ENCODE measurements around the gene TPK1. TPM values are rescaled to one million over a fixed set of nuclear protein-coding genes. Genes with fewer than 3 reads are reported as not detected.
"Not testable (repeated sequence)": the region's sequence is repeated elsewhere in the genome, so short reads cannot be mapped to it uniquely, and the experiment has no call there.

Gene TPK1
- total RNA-seq, 1 donor from 2014 or later, result 14.8 TPM

GRCh38 chr7:144827621-144828020, 8.2 kb downstream of the TPK1 start:
- intact Hi-C loops (cut with DNase I), result no loop called here
- DNase-seq (ENCODE audit: low spot score) (no peak), ATAC-seq (peak; percentile 89)

GRCh38 chr7:144826208-144826607, 9.6 kb downstream of the TPK1 start:
- DNase-seq (ENCODE audit: low spot score) (no peak), ATAC-seq (peak; percentile 49)
- intact Hi-C loops (cut with DNase I), result no loop called here

- intact Hi-C loops (cut with DNase I), result no loop called here
- ATAC-seq, result peak; percentile 69
- DNase-seq (ENCODE audit: low spot score), result no peak
Measured at GRCh38 chr7:144824360-144824759, 11.5 kb downstream of the TPK1 start.

GRCh38 chr7:144822223-144822622, 13.6 kb downstream of the TPK1 start:
- intact Hi-C loops (cut with DNase I), result no loop called here
- ATAC-seq (no peak), DNase-seq (ENCODE audit: low spot score) (no peak)

- DNase-seq (ENCODE audit: low spot score), result no peak
- intact Hi-C loops (cut with DNase I), result no loop called here
- ATAC-seq, result no peak
Measured at GRCh38 chr7:144821067-144821466, 14.8 kb downstream of the TPK1 start.

GRCh38 chr7:144820552-144820951, 15.3 kb downstream of the TPK1 start:
- DNase-seq (ENCODE audit: low spot score) (no peak), ATAC-seq (no peak)
- intact Hi-C loops (cut with DNase I), result no loop called here

- DNase-seq (ENCODE audit: low spot score) (no peak), ATAC-seq (no peak)
- intact Hi-C loops (cut with DNase I), result no loop called here
Measured at GRCh38 chr7:144819566-144819965, 16.3 kb downstream of the TPK1 start.

GRCh38 chr7:144818511-144818910, 17.3 kb downstream of the TPK1 start:
- ATAC-seq, result no peak
- DNase-seq (ENCODE audit: low spot score), result no peak
- intact Hi-C loops (cut with DNase I), result no loop called here

- no peak for ATAC-seq
- intact Hi-C loops (cut with DNase I), result no loop called here
- no peak for DNase-seq (ENCODE audit: low spot score)
Measured at GRCh38 chr7:144817001-144817400, 18.9 kb downstream of the TPK1 start.

GRCh38 chr7:144814299-144814698, 21.6 kb downstream of the TPK1 start:
- no peak for DNase-seq (ENCODE audit: low spot score)
- intact Hi-C loops (cut with DNase I), result no loop called here
- no peak for ATAC-seq

GRCh38 chr7:144812379-144813283, 23.2 kb downstream of the TPK1 start:
- intact Hi-C loops (cut with DNase I), result no loop called here
- ATAC-seq, result no peak
- DNase-seq (ENCODE audit: low spot score), result no peak

GRCh38 chr7:144805627-144806239, 30.1 kb downstream of the TPK1 start:
- DNase-seq (ENCODE audit: low spot score), result no peak
- intact Hi-C loops (cut with DNase I), result no loop called here
- ATAC-seq, result no peak

- intact Hi-C loops (cut with DNase I); ATAC-seq; DNase-seq (ENCODE audit: low spot score): not testable (repeated sequence)
Measured at GRCh38 chr7:144800678-144801436, 35.0 kb downstream of the TPK1 start.

GRCh38 chr7:144796919-144797318, 38.9 kb downstream of the TPK1 start:
- intact Hi-C loops (cut with DNase I), result no loop called here
- no peak for ATAC-seq

GRCh38 chr7:144792050-144792449, 43.8 kb downstream of the TPK1 start:
- intact Hi-C loops (cut with DNase I), result no loop called here
- no peak for ATAC-seq
- no peak for DNase-seq (ENCODE audit: low spot score)

More at GRCh38 chr7:144796919-144797318, 38.9 kb downstream of the TPK1 start:
- no peak for DNase-seq (ENCODE audit: low spot score)

- no peak for ATAC-seq
- no peak for DNase-seq (ENCODE audit: low spot score)
- intact Hi-C loops (cut with DNase I), result no loop called here
Measured at GRCh38 chr7:144791488-144791887, 44.4 kb downstream of the TPK1 start.

GRCh38 chr7:144787127-144787526, 48.7 kb downstream of the TPK1 start:
- DNase-seq (ENCODE audit: low spot score), result no peak
- ATAC-seq, result no peak
- intact Hi-C loops (cut with DNase I), result no loop called here

- ATAC-seq, result no peak
- intact Hi-C loops (cut with DNase I), result no loop called here
- DNase-seq (ENCODE audit: low spot score), result no peak
Measured at GRCh38 chr7:144786522-144786921, 49.3 kb downstream of the TPK1 start.

GRCh38 chr7:144786079-144786478, 49.8 kb downstream of the TPK1 start:
- DNase-seq (ENCODE audit: low spot score), result no peak
- intact Hi-C loops (cut with DNase I), result no loop called here
- ATAC-seq, result no peak

- intact Hi-C loops (cut with DNase I), result no loop called here
- no peak for DNase-seq (ENCODE audit: low spot score)
- ATAC-seq, result no peak
Measured at GRCh38 chr7:144785521-144785920, 50.3 kb downstream of the TPK1 start.
